ENCODE measurements around the gene SETD9. TPM values are rescaled to one million over a fixed set of nuclear protein-coding genes. Genes with fewer than 3 reads are reported as not detected.

Gene SETD9
- total RNA-seq, 6 experiments from 2014 or later: 4.9 to 18.8 (median 9.9) TPM

- no peak for TF ChIP-seq CTCF (IDR thresholded peaks at IDR 0.05)
- no peak for TF ChIP-seq POLR2A (IDR thresholded peaks at IDR 0.05)
- ATAC-seq: no peak
- H3K4me1 ChIP-seq: no peaks in the 10 kb centered on the region
- H3K36me3 ChIP-seq: peaks cover 0 to 9% (median 2%) of the 10 kb centered on the region in 4 donors
- DNase-seq: no peak
- WGBS (ENCODE audit: insufficient coverage, low coverage, low lambda C conversion rate, missing lambda C conversion rate): 83% methylated on average over 4 of the region's 4 CpGs
- no peaks in the 10 kb centered on the region for H3K27me3 ChIP-seq
- no peaks in the 10 kb centered on the region for H3K9me3 ChIP-seq
- H3K4me3 ChIP-seq: no peak overlapping the region
- no peak overlapping the region for H3K27ac ChIP-seq
- intact Hi-C loops (cut with DNase I): no loop called here
Measured at GRCh38 chr5:56898213-56898612, 11.2 kb upstream of the SETD9 start.

GRCh38 chr5:56900395-56900794, 9.0 kb upstream of the SETD9 start:
- Histone ChIP-seq H3K27me3 (no peaks in the 10 kb centered on the region), H3K27ac (no peak overlapping the region), H3K36me3 (no peaks in the 10 kb centered on the region), H3K9me3 (no peaks in the 10 kb centered on the region), H3K4me3 (no peak overlapping the region), H3K4me1 (no peaks in the 10 kb centered on the region)
- no peak for TF ChIP-seq CTCF (IDR thresholded peaks at IDR 0.05)
- DNase-seq (no peak), ATAC-seq (no peak)
- intact Hi-C loops (cut with DNase I): loop anchor here in 1 of 2 donors (10.0 kb wide), 2 partner anchors 54 to 244 kb away; partner anchors contain the start of gene MIER3
- 32% methylated on average over 4 of the region's 4 CpGs for WGBS (ENCODE audit: insufficient coverage, low coverage, low lambda C conversion rate, missing lambda C conversion rate)

- DNase-seq (no peak), ATAC-seq (peak; percentile 87 to 92 (median 88))
- Histone ChIP-seq H3K9me3 (no peaks in the 10 kb centered on the region), H3K4me1 (no peaks in the 10 kb centered on the region), H3K4me3 (no peak overlapping the region), H3K36me3 (no peaks in the 10 kb centered on the region), H3K27me3 (no peaks in the 10 kb centered on the region), H3K27ac (no peak overlapping the region)
- intact Hi-C loops (cut with DNase I): loop anchor here in 1 of 2 donors (10.0 kb wide), 2 partner anchors 54 to 244 kb away; partner anchors contain the start of gene MIER3
- 30% methylated on average over 3 of the region's 3 CpGs for WGBS (ENCODE audit: insufficient coverage, low coverage, low lambda C conversion rate, missing lambda C conversion rate)
- TF ChIP-seq CTCF (IDR thresholded peaks at IDR 0.05) (peak; percentile 69 to 81 (median 76)), POLR2A (IDR thresholded peaks at IDR 0.05) (no peak)
Measured at GRCh38 chr5:56900858-56901578, 8.4 kb upstream of the SETD9 start.

- intact Hi-C loops (cut with DNase I): loop anchor here in 1 of 2 donors (10.0 kb wide), 2 partner anchors 46 to 236 kb away; partner anchors contain the start of gene MIER3
- no peaks in the 10 kb centered on the region for H3K9me3 ChIP-seq
- peak overlapping the region; percentile 60 to 72 (median 65) for H3K4me3 ChIP-seq
- 0% methylated on average over 19 of the region's 19 CpGs for WGBS (ENCODE audit: insufficient coverage, low coverage, low lambda C conversion rate, missing lambda C conversion rate)
- H3K27me3 ChIP-seq: no peaks in the 10 kb centered on the region
- no peaks in the 10 kb centered on the region for H3K36me3 ChIP-seq
- H3K4me1 ChIP-seq: peaks cover 0 to 11% (median 0%) of the 10 kb centered on the region in 4 donors
- peak; percentile 65 to 78 (median 74) for ATAC-seq
- peak overlapping the region; percentile 92 to 99 (median 96) for H3K27ac ChIP-seq
- TF ChIP-seq CTCF (IDR thresholded peaks at IDR 0.05): no peak
- TF ChIP-seq POLR2A (IDR thresholded peaks at IDR 0.05): no peak
- DNase-seq: peak; percentile 83 to 88 (median 87)
Measured at GRCh38 chr5:56908942-56909293, 478 bp upstream of the SETD9 start.

All from right lobe of liver (tissue), 6 donors.